ENCODE results near the gene AZU1.

The AZU1 gene

GRCh38 chr19:827710-828321 is at the start of gene AZU1:
Gene AZU1, plus strand, starts transcription at chr19:827837. Its CDS starts 10 bp downstream, at chr19:827847.
- no peak for DNase-seq (ENCODE audit: low spot score)

GRCh38 chr19:778910-779653 is 48.6 kb upstream of the AZU1 start:
- DNase-seq (ENCODE audit: low spot score): no peak

DNA sequence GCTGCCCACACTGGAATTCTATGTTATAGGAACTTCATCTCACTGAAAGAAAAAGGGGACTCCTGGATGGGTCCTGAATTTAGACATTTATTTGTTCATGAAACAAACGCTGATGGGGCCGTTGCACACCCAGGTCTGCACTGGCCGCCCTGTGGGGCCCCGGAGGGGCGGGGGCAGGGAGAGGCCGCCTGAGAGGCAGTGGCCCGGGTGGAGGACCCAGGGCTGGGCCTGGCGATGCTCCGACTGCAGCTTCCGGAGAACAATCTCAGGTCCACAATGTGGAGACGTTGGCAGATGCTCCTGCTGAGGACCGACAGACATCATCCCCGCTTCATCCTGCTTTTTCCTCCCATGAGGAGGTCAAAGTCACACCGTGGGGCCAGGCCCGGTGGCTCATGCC is 46.7 kb upstream of the AZU1 start:
- DNase-seq (ENCODE audit: low spot score): no peak

- no peak for DNase-seq (ENCODE audit: low spot score)
These were observed 45.8 kb upstream of the AZU1 start for GRCh38 chr19:781800-782184.

DNA sequence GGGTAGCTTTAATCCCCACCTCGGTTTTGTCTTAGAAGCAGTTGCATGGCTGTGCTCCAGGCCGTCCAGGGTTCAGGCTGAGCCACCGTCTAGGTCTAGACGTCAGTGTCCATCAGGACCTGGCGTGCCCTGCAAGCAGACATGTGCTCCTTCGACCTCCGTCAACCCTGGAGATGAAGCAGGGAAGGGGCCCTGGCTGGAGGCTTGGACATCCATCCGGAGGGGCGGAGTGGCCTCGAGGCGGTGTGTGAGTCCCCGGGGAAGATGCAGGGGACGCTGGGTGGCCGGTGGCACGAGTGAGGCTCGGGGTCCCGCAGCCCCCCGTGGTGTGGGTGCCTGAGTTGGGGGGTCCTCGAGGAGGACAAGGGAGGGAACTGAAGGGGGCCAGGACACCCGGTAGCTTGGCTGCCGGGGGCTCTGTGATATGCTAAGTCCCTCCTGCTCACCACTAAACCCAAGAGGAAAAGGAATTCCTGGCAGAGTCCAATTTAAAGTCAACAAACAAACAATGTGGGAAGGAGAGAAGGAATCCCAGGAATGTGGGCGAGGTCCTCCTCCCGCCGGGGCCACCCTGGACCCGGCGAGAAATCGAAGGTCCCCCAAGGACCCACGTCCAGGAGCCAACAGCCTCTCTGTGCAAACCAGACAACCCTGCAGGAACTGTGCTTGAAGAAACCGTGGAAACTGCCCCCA is 45.3 kb upstream of the AZU1 start:
- no peak for DNase-seq (ENCODE audit: low spot score)

DNA sequence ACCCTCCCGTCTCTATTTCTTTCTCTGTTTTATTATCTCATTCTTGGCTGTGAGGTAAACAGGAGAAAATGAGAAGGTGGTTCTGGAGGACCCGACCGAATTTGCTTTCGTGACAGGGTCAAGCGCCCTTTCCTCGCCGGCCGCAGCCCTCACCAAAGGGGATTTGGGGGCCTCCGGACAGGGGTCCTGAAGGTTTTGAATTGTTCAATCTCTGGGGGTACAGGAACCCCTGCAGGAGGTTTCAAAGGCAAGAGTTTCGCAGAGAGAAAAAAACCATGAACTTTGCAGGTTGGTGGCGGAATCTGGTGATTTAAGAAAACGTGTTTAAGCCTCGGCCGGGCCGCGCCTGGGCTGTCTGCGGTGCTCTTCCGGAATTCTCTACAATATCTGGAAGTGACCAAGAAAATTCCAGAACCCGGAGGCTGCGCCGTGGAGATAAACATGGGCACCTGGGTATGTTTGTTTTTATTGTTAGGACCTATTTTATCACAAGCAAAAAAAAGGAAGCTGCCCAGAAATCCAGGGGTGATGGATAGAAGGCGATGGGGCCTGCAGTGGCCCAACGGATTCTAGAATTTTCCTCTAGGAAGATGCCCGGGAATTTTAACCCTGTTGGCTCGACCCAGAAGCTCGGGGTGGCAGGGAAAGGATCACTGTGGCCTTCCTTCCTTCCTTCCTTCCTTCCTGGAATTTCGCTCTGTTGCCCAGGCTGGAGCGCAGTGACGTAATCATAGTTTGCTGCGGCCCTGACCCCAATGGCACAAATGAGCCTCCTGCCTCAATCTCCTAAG is 44.6 kb upstream of the AZU1 start:
- DNase-seq (ENCODE audit: low spot score): no peak

DNA sequence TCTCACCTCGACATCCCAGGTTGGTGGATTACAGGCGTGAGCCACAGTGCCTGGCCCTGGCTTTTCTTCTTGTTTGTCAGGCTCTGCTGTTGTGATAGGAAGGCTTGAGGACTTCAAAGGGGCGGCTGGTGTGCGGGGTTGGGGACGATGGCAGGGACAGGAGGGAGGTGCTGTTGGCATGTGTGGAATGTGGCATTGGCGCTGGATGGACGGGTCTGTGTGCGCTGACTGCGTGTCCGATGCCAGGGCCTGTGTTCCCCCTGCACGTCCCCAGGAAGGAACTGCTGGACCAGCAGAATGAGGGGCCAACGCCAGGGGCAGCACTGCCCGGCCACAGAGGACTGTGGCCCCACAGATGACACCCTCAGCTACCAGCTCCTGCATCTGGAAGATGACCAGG is 43.1 kb upstream of the AZU1 start:
- DNase-seq (ENCODE audit: low spot score): no peak

DNA sequence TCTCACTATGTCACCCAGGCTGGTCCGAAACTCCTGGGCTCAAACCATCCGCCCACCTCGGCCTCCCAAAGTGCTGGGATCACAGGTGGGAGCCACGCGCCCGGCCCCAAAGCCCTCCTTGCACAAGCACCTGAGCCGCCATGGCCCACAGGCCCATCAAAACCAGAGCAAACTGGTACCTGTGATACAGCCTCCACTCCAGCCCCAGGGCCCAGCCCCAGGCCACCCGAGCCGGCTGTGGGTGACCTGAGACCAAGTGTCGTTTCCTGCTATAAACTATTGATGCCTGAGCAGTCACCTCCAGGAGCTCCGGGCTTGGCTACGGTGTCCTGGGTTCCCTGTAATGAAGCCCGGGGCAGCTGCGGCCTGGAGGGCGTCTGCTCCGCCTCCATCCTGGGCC is 40.1 kb upstream of the AZU1 start:
- DNase-seq (ENCODE audit: low spot score): no peak

DNA sequence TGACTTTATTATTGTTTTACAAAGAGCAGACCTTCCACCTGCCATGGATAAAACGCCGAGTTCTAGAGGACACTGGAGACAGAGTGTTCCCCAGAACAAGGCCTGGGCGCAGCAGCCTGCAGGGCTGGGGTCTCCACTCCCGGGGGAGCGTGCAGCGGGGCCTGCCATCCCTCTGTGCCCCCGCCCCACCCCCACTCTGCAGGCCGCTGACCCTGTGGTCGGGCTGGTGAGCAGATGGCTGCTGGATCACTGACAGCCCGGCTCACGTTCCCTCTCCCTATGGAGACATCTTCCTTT is 39.0 kb upstream of the AZU1 start:
- no peak for DNase-seq (ENCODE audit: low spot score)

DNA sequence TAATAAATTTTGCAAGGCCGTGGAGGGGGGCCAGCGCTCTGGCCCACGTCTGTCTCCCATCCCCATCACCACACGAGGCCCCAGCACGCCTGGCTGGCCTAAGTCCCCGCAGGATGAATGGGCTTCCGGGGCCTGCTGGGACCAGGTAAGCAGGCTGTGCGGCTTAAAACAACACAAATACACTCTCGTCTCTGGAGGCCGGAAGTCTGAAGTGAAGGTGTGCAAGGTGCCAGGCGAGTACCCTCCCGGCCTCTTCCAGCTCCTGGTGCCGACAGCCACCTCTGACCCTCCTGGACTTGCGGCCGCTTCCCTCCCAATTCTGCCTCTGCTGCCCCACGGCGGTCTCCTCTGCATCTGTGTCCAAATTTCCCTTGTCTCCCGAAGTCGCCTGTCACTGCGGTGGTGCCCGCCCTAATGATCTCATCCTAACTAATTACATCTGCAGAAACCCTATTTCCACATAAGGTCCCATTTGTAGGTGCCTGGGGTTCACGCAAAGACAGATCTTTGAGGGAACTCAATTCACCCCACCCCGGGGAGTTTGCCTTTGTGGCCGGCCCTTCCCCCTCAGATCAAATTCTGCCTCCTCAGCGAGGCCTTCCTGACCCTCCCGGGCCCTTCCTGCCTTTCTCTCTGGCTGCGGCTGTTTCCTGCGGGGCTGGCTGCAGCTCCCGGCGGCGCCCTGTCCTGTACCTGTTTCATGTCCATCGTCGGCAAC is 38.5 kb upstream of the AZU1 start:
- DNase-seq (ENCODE audit: low spot score): no peak

DNA sequence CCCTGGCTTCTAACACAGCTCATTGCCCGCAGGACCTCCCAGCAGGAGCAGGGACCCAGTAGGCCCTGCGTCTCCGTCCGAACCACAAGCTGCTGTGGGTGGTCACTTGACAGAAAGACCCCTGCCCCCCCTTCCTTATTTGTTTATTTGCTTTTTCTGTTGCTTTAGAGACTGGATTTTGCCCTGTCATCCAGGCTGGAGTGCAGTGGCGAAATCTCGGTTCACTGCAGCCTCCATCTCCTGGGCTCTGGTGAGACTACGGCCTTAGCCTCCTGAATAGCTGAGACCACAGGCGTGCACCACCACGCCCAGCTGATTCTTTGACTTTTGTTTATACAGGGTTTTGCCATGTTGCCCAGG is 38.0 kb upstream of the AZU1 start:
- no peak for DNase-seq (ENCODE audit: low spot score)

DNA sequence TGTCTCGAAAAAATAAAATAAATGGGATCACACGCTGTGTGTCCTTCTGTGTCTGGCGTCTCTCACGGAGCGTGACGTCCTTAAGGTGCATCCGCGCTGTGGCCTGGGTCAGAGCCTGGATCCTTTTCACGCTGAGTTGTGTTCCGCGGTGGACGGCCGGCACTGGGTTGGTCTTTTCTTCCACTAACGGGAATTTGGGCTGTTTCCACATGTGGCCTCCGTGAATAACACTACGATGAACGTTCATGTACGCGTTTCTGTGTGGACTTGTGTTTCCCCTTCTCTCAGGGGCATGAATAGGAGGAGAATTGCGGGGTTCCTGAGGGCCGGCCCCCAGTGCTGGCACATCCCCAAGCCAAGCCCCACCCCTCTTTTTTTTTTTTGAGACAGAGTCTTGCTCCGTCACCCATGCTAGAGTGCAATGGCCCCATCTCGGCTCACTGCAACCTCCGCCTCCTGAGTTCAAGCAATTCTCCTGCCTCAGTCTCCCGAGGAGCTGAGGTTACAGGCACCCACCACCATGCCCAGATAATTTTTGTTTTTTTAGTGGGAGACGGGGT is 36.5 kb upstream of the AZU1 start:
- DNase-seq (ENCODE audit: low spot score): no peak

DNA sequence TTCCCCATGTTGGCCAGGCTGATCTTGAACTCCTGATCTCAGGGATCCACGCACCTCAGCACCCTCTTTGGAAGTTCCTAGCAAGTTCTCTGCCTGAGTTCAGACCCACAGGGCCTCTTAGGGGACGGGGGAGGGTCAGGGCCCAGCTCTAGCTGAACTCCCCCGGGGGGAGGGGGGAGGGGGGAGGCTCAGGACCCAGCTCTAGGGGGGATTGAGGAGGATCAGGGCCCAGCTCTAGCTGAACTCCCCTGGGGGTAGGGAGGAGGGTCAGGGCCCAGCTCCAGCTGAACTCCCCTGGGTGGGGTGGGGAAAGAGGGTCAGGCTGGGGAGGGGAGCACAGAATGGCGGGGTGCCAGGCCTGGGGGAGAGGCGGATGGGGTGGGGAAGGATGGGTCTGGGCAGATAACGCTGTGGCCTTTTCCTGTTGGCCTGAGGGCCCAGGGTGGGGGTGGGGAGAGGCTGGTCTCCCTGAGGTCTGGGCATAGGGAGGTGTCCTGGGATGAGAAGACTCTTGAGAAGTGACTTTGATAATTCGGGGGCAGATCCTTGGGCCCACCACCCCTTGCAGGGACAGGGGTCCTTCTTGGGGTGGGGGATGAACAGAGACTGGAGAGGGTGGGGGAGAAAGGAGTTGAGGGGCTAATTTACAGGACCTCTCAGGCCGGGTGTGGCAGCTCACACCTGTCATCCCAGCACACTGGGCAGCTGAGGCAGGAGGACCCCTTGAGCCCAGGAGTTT is 35.9 kb upstream of the AZU1 start:
- DNase-seq (ENCODE audit: low spot score): no peak

GRCh38 chr19:792306-792885 is 35.2 kb upstream of the AZU1 start:
- DNase-seq (ENCODE audit: low spot score): no peak

DNA sequence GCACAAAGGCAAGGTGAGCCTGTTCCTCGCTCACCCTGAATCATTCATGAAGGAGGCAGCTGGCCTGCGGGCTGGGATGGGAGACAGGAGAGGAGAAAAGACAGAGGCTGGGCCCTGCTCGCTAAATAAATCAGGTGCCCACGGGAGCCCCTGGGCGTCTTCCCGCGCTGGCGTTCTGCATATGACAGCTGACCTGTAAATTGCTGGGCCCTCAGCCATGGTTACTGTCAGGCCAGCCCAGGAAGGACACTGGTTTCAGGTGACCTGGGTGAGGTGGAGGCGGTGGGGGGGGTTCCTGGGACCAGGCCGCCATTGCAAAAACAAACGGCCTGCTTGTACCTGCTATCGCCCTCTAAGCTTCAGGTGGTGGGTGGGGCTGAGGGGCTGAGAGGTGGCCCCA is 33.8 kb upstream of the AZU1 start:
- no peak for DNase-seq (ENCODE audit: low spot score)

GRCh38 chr19:795073-795611 is 32.5 kb upstream of the AZU1 start:
- DNase-seq (ENCODE audit: low spot score): no peak

DNA sequence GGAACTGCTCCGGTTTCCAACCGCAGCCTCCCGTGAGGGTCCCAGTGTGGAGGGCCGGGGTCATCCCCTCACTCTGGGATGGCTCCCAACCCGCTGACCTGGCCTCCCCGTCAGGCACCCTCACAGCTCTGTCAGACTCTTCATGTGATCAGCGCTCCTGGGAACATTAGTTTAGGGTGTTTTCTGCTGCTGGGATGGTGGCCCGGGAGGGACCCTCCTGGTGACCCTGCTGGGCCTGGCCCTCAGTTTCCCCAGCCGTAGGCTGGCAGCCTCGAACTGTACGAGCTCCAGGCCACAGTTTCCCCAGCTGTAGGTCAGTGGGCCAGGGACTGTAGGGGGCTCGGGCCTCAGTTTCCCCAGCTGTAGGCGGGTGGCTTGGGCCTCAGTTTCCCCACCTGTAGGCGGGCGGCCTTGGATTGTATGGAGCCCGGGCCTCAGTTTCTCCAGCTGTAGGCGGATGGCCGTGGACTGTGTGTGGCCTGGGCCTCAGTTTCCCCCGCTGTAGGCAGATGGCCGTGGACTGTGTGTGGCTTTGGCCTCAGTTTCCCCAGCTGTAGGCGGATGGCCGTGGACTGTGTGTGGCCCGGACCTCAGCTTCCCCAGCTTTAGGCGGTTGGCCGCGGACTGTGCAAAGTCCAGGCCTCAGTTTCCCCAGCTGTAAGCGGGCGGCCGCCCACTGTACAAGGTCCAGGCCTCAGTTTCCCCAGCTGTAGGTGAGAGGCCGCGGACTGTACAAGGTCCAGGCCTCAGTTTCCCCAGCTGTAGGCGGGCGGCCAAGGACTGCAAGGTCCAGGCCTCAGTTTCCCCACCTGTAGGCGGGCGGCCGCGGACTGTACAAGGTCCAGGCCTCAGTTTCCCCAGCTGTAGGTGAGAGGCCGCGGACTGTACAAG is 31.7 kb upstream of the AZU1 start:
- no peak for DNase-seq (ENCODE audit: low spot score)

DNA sequence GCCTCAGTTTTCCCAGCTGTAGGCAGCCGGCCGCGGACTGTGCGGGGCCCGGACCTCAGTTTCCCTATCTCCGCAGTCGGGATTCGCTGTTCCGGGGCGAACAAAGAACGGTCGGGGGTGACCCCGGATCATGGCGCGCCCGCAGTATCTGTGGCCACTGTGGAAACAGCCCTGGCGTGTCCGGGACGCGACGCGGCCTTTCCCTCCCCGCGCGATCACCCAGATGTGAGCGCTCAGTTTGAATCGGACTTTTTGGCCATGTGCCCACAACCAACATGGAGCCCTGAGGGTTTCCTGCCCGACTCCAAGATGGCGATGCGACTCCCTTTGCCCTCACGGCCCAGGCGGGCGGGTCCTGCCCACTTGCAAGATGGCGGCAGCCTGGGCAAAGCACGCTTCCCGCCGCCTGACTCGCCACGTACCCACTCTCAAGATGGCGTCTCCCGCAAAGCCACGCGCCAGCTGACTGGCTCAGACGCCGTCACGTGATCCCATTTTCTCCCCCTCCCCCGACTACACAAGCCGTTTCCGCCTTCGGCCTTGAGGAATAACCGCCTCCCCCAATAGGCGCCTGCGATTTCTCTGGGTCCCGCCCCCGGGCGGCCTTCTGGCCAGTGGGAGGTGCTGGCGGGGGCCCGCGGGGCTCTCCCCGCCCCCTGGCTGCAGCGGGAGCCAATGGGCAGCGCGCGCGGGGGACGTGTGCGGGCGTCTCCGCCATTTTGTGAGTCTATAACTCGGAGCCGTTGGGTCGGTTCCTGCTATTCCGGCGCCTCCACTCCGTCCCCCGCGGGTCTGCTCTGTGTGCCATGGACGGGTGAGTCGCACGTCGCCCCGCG is 30.7 kb upstream of the AZU1 start, which contains the start of gene PTBP1:
Gene PTBP1, plus strand, starts transcription at position 761 of the 836 bp plus-strand sequence. Its CDS starts 46 bp downstream, at position 807.
- peak; percentile 100 for DNase-seq (ENCODE audit: low spot score)
